GM12873 (cell line): ENCODE measurements around the gene OFD1.

Experiments
- CTCF ChIP-seq: IDR thresholded peaks from 2 replicates; pipeline ENCODE4 v1.5.1; 2012; ENCODE audit warnings: low read depth, mild to moderate bottlenecking, moderate library complexity, low read length, control low read depth; ENCODE audit not compliant: insufficient read depth; ENCODE audit errors: missing control alignments

Gene OFD1

GRCh38 chrX:13695601-13696115 is 38.9 kb upstream of the OFD1 start:
- TF ChIP-seq CTCF, result no peak

- no peak for TF ChIP-seq CTCF
Measured at GRCh38 chrX:13697455-13697854, 37.1 kb upstream of the OFD1 start.

GRCh38 chrX:13697976-13698375 is 36.6 kb upstream of the OFD1 start:
- no peak for TF ChIP-seq CTCF

- TF ChIP-seq CTCF, result no peak
Measured at GRCh38 chrX:13698432-13698831, 36.1 kb upstream of the OFD1 start.

- TF ChIP-seq CTCF, result no peak
Measured at GRCh38 chrX:13699183-13699826, 35.2 kb upstream of the OFD1 start.

GRCh38 chrX:13700380-13700779 is 34.2 kb upstream of the OFD1 start:
- TF ChIP-seq CTCF, result no peak

GRCh38 chrX:13702111-13702789 is 32.3 kb upstream of the OFD1 start:
- TF ChIP-seq CTCF, result no peak
